Lung (tissue), 12 donors: ENCODE results near the gene CDH26. TPM values are rescaled to one million over a fixed set of nuclear protein-coding genes. Genes with fewer than 3 reads are reported as not detected.

Source experiments
- ATAC-seq: fragments of 200-7000 bp; cut with Tn5 transposase; one replicate; pipeline ENCODE4 v1.9.1; 2020; ENCODE audit warnings: moderate number of reproducible peaks; ENCODE audit not compliant: insufficient read depth, low FRiP score
- DNase-seq, 3 donors: peaks; one replicate each; pipeline ENCODE4 v3.0.0-alpha.2; 2013 to 2017
- H3K27ac ChIP-seq, 2 donors: one replicate each; pipeline ENCODE4 v1.5.1; 2013; ENCODE audit warnings: mild to moderate bottlenecking in 2 of 2, moderate library complexity in 2 of 2, control low read depth in 1 of 2, inconsistent platforms in 1 of 2, low read depth in 1 of 2, low read length in 1 of 2
- H3K27me3 ChIP-seq, 3 donors: one replicate each; pipeline ENCODE4 v1.5.1; 2013; ENCODE audit warnings: low read length in 2 of 3; ENCODE audit not compliant: control insufficient read depth in 3 of 3, insufficient read depth in 3 of 3
- H3K36me3 ChIP-seq, 4 donors: one replicate each; pipeline ENCODE4 v1.5.1; 2013; ENCODE audit warnings: low read length in 4 of 4, mild to moderate bottlenecking in 1 of 4, moderate library complexity in 1 of 4; ENCODE audit not compliant: control insufficient read depth in 4 of 4, insufficient read depth in 4 of 4
- H3K4me1 ChIP-seq, 5 donors: one replicate each; pipeline ENCODE4 v1.5.1; 2013; ENCODE audit warnings: low read length in 5 of 5, mild to moderate bottlenecking in 2 of 5, moderate library complexity in 1 of 5; ENCODE audit not compliant: control insufficient read depth in 5 of 5, insufficient read depth in 5 of 5
- H3K4me3 ChIP-seq: one replicate; pipeline ENCODE4 v1.5.1; 2013; ENCODE audit warnings: mild to moderate bottlenecking, control low read depth, moderate library complexity
- H3K9ac ChIP-seq, 2 donors: one replicate each; pipeline ENCODE4 v1.5.1; 2013; ENCODE audit warnings: low read length in 2 of 2, control low read depth in 1 of 2; ENCODE audit not compliant: insufficient read depth in 1 of 2
- H3K9me3 ChIP-seq, 4 donors: one replicate each; pipeline ENCODE4 v1.5.1; 2013; ENCODE audit warnings: low read length in 3 of 4, mild to moderate bottlenecking in 1 of 4, moderate library complexity in 1 of 4; ENCODE audit not compliant: control insufficient read depth in 4 of 4, insufficient read depth in 3 of 4
- CTCF ChIP-seq: IDR thresholded peaks from 2 replicates; pipeline ENCODE4 v1.5.1; 2012; ENCODE audit warnings: mild to moderate bottlenecking; ENCODE audit errors: control extremely low read depth, extremely low read depth
- WGBS, 2 donors: extraction: QIAGEN DNeasy Blood & Tissue Kit; methylation state at CpG; one replicate each; pipeline ENCODE4 v1.1.7; 2013; 5-methylcytosine and 5-hydroxymethylcytosine counted together
- polyA plus RNA-seq, 2 donors: library from polyadenylated mRNA; stranded (reverse); fragments of 200-250 nt; gene quantifications; one replicate each; pipeline ENCODE4 v1.2.1, GENCODE V29; 2013
- total RNA-seq, 2 donors: library from RNA; depleted of rRNA in 1 of 2; stranded (reverse); fragments of >200 nt in 1 of 2; gene quantifications; one replicate each; pipeline ENCODE4 v1.2.1, GENCODE V29; 2014 to 2021
- donor health status: control.
- donor health status: control.
- donor health status: Bipolar disorder and iron deficiency.
- donor health status: healthy.
- donor health status: DM: yes; HTN: yes; CAD: no.

Gene CDH26
- total and polyA plus RNA-seq, 4 donors = 5.7 to 11.3 (median 7.8) TPM

GRCh38 chr20:60024245-60024644 is 66.0 kb downstream of the CDH26 start:
- no peak overlapping the region for H3K27ac ChIP-seq
- no peak for DNase-seq
- H3K4me3 ChIP-seq = no peak overlapping the region
- H3K9me3 ChIP-seq = peaks cover 0 to 11% (median 1%) of the 10 kb centered on the region in 4 donors
- WGBS, 2 donors = 51 to 62% methylated on average over 3 of the region's 3 CpGs
- no peak for TF ChIP-seq CTCF
- H3K36me3 ChIP-seq = no peaks in the 10 kb centered on the region
- H3K4me1 ChIP-seq = no peaks in the 10 kb centered on the region
- no peak for ATAC-seq
- H3K27me3 ChIP-seq = no peaks in the 10 kb centered on the region
- no peak overlapping the region for H3K9ac ChIP-seq

- no peaks in the 10 kb centered on the region for H3K4me1 ChIP-seq
- no peak overlapping the region for H3K4me3 ChIP-seq
- H3K9me3 ChIP-seq = peaks cover 0 to 11% (median 1%) of the 10 kb centered on the region in 4 donors
- TF ChIP-seq CTCF = no peak
- ATAC-seq = no peak
- no peaks in the 10 kb centered on the region for H3K36me3 ChIP-seq
- no peak overlapping the region for H3K27ac ChIP-seq
- no peak for DNase-seq
- H3K27me3 ChIP-seq = no peaks in the 10 kb centered on the region
- H3K9ac ChIP-seq = no peak overlapping the region
- WGBS, 2 donors = 71 to 89% methylated on average over 5 of the region's 5 CpGs
Measured at GRCh38 chr20:60024801-60025200, 66.6 kb downstream of the CDH26 start.

- Histone ChIP-seq H3K36me3 (no peaks in the 10 kb centered on the region), H3K9ac (no peak overlapping the region), H3K4me3 (no peak overlapping the region), H3K4me1 (no peaks in the 10 kb centered on the region), H3K27me3 (no peaks in the 10 kb centered on the region), H3K9me3 (peaks cover 0 to 11% (median 1%) of the 10 kb centered on the region in 4 donors), H3K27ac (no peak overlapping the region)
- TF ChIP-seq CTCF = no peak
- ATAC-seq (no peak), DNase-seq (no peak)
- WGBS, 2 donors = 87 to 95% methylated on average over 4 of the region's 4 CpGs
Measured at GRCh38 chr20:60026010-60026409, 67.8 kb downstream of the CDH26 start.

GRCh38 chr20:60030471-60030870 is 72.2 kb downstream of the CDH26 start:
- Histone ChIP-seq H3K4me3 (no peak overlapping the region), H3K27ac (no peak overlapping the region), H3K9ac (no peak overlapping the region), H3K36me3 (no peaks in the 10 kb centered on the region), H3K4me1 (peaks cover 0 to 6% (median 4%) of the 10 kb centered on the region in 5 donors), H3K27me3 (no peaks in the 10 kb centered on the region), H3K9me3 (peaks cover 0 to 8% (median 1%) of the 10 kb centered on the region in 4 donors)
- TF ChIP-seq CTCF = no peak
- 84 to 96% methylated on average over 1 of the region's 1 CpG for WGBS, 2 donors
- no peak for DNase-seq
- ATAC-seq = no peak
